Measurements from ENCODE around the gene SDC4. TPM values are rescaled to one million over a fixed set of nuclear protein-coding genes. Genes with fewer than 3 reads are reported as not detected.
A peak's percentile ranks its signal among the peaks of the same experiment; 100 is the strongest.

The SDC4 gene
- total and polyA plus RNA-seq, 2 experiments from 2014 or later, result 410 to 454 TPM

- no peak for DNase-seq
- Histone ChIP-seq H3K27ac (peak overlapping the region; percentile 99), H3K36me3 (ENCODE audit: low read depth) (peaks cover 45% of the 10 kb centered on the region; the same call in 1 of the 2 replicates), H3F3A (ENCODE audit: insufficient read depth) (peaks cover 92% of the 10 kb centered on the region), H3K4me1 (ENCODE audit: insufficient read depth) (peaks cover 88% of the 10 kb centered on the region), H3K27me3 (replicated peaks; ENCODE audit: insufficient read depth) (no peaks in the 10 kb centered on the region), H3K9me2 (ENCODE audit: insufficient read depth) (no peaks in the 10 kb centered on the region), H4K20me1 (ENCODE audit: insufficient read depth) (no peaks in the 10 kb centered on the region), H3K4me2 (ENCODE audit: unreplicated experiment) (no peak overlapping the region), H3K4me3 (no peak overlapping the region), H2AFZ (no peak overlapping the region), H3K9me3 (ENCODE audit: low read depth) (no peaks in the 10 kb centered on the region), H3K79me2 (ENCODE audit: insufficient read depth) (peaks cover 78% of the 10 kb centered on the region), H3K9ac (peak overlapping the region; percentile 81; the same call in 1 of the 2 replicates)
- in situ Hi-C loops (cut with MboI), result no loop called here
- TF ChIP-seq EZH2 (IDR thresholded peaks at IDR 0.05; ENCODE audit: insufficient read depth, poor library complexity, severe bottlenecking), result no peak
- no peak for TF ChIP-seq EZH2phosphoT487 (IDR thresholded peaks at IDR 0.05; ENCODE audit: insufficient read depth, low read depth)
- 89 to 100% methylated on average over 2 of the region's 2 CpGs for WGBS, 2 experiments (ENCODE audit: low coverage in 1 of 2, low lambda C conversion rate in 2 of 2, missing lambda C conversion rate in 2 of 2)
Observed at GRCh38 chr20:45339799-45340198, 8.4 kb downstream of the SDC4 start.

- peaks cover 91% of the 10 kb centered on the region for H3F3A ChIP-seq (ENCODE audit: insufficient read depth)
- peak overlapping the region; percentile 59 for H3K4me2 ChIP-seq (ENCODE audit: unreplicated experiment)
- whole genome bisulfite sequencing, 2 experiments (ENCODE audit: low coverage in 1 of 2, low lambda C conversion rate in 2 of 2, missing lambda C conversion rate in 2 of 2), result 98 to 100% methylated on average over 6 of the region's 6 CpGs
- in situ Hi-C loops (cut with MboI), result no loop called here
- H3K79me2 ChIP-seq (ENCODE audit: insufficient read depth), result peaks cover 78% of the 10 kb centered on the region
- H3K9ac ChIP-seq, result peak overlapping the region; percentile 81
- no peaks in the 10 kb centered on the region for H3K9me3 ChIP-seq (ENCODE audit: low read depth)
- no peak for TF ChIP-seq EZH2 (IDR thresholded peaks at IDR 0.05; ENCODE audit: insufficient read depth, poor library complexity, severe bottlenecking)
- TF ChIP-seq EZH2phosphoT487 (IDR thresholded peaks at IDR 0.05; ENCODE audit: insufficient read depth, low read depth), result no peak
- H3K27me3 ChIP-seq (replicated peaks; ENCODE audit: insufficient read depth), result no peaks in the 10 kb centered on the region
- H3K4me1 ChIP-seq (ENCODE audit: insufficient read depth), result peaks cover 84% of the 10 kb centered on the region
- no peak for DNase-seq
- H2AFZ ChIP-seq, result no peak overlapping the region
- peaks cover 46% of the 10 kb centered on the region for H3K36me3 ChIP-seq (ENCODE audit: low read depth)
- no peak overlapping the region for H3K4me3 ChIP-seq
- no peaks in the 10 kb centered on the region for H3K9me2 ChIP-seq (ENCODE audit: insufficient read depth)
- H3K27ac ChIP-seq, result peak overlapping the region; percentile 99
- H4K20me1 ChIP-seq (ENCODE audit: insufficient read depth), result no peaks in the 10 kb centered on the region
Observed at GRCh38 chr20:45339084-45339483, 9.1 kb downstream of the SDC4 start.

DNA sequence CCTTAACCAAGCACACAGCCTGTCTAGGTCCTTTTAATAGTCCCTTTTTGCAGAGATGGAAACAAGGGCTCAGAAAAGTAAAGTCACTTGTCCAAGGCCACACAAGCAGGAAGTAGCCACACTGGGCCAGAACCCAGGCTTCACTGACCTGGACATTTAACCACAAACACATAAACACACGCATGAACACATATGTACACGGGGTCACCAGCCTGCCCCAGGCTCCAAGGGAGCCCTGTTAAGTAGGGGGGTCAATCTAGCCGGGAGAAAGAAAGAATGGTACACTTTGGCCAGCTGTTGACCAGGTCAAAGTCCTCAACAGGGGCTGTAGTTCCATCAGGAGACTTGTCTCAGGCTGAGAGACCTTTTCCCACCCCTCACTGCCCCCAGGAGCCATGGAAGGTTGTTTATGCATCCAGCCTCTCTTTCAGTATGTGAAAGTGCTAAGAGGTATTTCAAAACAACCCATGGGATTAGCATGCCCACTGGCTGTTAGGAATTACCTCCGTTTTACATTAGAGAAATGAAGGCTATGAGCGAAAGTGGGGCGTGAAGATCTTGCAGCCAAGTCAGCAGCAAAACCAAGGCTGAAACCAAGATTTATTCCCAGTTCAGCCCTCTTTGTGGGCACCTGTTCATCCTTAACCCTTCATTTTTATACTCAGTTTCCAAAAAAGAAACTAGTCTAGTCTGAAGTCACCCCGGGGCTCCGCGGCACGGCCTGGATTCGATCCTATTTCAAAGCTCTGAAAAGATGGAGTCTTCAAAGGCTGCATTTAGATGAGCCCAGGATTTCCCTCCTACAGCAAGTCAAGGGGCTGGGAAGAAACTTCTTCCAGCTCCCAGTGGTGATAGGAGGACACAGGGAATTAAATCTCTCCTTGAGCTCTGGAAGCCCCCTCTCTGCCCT, 9.8 kb downstream of the SDC4 start:
- Histone ChIP-seq H3K4me1 (ENCODE audit: insufficient read depth) (peaks cover 77% of the 10 kb centered on the region), H4K20me1 (ENCODE audit: insufficient read depth) (no peaks in the 10 kb centered on the region), H3F3A (ENCODE audit: insufficient read depth) (peaks cover 89% of the 10 kb centered on the region), H2AFZ (no peak overlapping the region), H3K27ac (peak overlapping the region; percentile 99), H3K4me3 (0 out of 2 replicates have a peak overlapping the region, but pooled peaks have one; percentile 3), H3K9ac (peak overlapping the region; percentile 81), H3K36me3 (ENCODE audit: low read depth) (peaks cover 54% of the 10 kb centered on the region), H3K4me2 (ENCODE audit: unreplicated experiment) (peak overlapping the region; percentile 59), H3K79me2 (ENCODE audit: insufficient read depth) (peaks cover 78% of the 10 kb centered on the region), H3K27me3 (replicated peaks; ENCODE audit: insufficient read depth) (no peaks in the 10 kb centered on the region), H3K9me2 (ENCODE audit: insufficient read depth) (no peaks in the 10 kb centered on the region), H3K9me3 (ENCODE audit: low read depth) (no peaks in the 10 kb centered on the region)
- in situ Hi-C loops (cut with MboI), result no loop called here
- DNase-seq, result peak; percentile 54
- 75 to 77% methylated on average over 11 of the region's 11 CpGs for WGBS, 2 experiments (ENCODE audit: low coverage in 1 of 2, low lambda C conversion rate in 2 of 2, missing lambda C conversion rate in 2 of 2)
- TF ChIP-seq EZH2phosphoT487 (IDR thresholded peaks at IDR 0.05; ENCODE audit: insufficient read depth, low read depth) (no peak), EZH2 (IDR thresholded peaks at IDR 0.05; ENCODE audit: insufficient read depth, poor library complexity, severe bottlenecking) (no peak)

DNA sequence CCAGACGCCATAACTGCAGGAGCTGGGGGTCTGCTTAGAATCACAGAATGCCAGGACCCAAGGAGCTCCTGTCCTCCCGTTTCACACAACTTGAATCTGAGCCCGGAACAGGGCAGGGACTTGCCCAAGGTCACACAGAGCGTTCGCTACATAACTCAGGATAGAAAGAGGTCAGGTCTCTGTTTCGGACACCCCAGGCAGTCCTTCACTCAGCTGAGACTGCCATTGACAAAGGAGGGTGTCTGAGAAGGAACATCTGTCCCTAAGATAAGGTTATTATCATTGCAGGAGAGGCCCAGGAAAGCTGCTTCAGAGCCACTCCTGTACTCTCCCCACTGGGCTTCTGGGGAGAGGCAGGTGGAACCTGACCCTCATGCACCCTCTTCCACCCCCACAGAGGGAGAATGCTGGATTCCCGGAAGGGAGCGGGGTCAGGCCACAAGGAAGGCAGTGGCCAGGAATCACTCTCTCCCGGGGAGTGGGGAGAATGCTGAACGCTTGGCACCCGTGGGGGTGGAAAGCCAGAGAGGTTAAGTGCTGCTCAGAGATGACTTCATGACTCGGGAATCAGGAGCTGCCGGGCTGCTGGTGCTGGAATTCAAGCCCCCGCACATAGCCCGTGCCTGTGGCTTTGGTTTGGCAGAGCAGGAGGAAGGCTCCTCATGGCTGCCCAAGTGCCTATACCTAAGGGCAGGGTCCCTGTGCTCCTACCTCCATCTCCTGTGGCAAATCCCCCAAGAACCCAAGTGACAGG, 10.7 kb downstream of the SDC4 start:
- DNase-seq, result peak; percentile 97
- H3K4me1 ChIP-seq (ENCODE audit: insufficient read depth), result peaks cover 69% of the 10 kb centered on the region
- H3K9ac ChIP-seq, result peak overlapping the region; percentile 81
- no peaks in the 10 kb centered on the region for H3K9me2 ChIP-seq (ENCODE audit: insufficient read depth)
- in situ Hi-C loops (cut with MboI), result no loop called here
- H3F3A ChIP-seq (ENCODE audit: insufficient read depth), result peaks cover 89% of the 10 kb centered on the region
- no peaks in the 10 kb centered on the region for H3K9me3 ChIP-seq (ENCODE audit: low read depth)
- H3K27ac ChIP-seq, result peak overlapping the region; percentile 99
- no peaks in the 10 kb centered on the region for H4K20me1 ChIP-seq (ENCODE audit: insufficient read depth)
- peaks cover 78% of the 10 kb centered on the region for H3K79me2 ChIP-seq (ENCODE audit: insufficient read depth)
- H3K36me3 ChIP-seq (ENCODE audit: low read depth), result peaks cover 62% of the 10 kb centered on the region
- peak overlapping the region; percentile 59 for H3K4me2 ChIP-seq (ENCODE audit: unreplicated experiment)
- no peak overlapping the region for H2AFZ ChIP-seq
- H3K4me3 ChIP-seq, result 0 out of 2 replicates have a peak overlapping the region, but pooled peaks have one; percentile 3
- 27 to 32% methylated on average over 15 of the region's 15 CpGs for WGBS, 2 experiments (ENCODE audit: low coverage in 1 of 2, low lambda C conversion rate in 2 of 2, missing lambda C conversion rate in 2 of 2)
- 0 out of 2 replicates have a peak, but pooled peaks have one; percentile 37 for TF ChIP-seq EZH2phosphoT487 (IDR thresholded peaks at IDR 0.05; ENCODE audit: insufficient read depth, low read depth)
- TF ChIP-seq EZH2 (IDR thresholded peaks at IDR 0.05; ENCODE audit: insufficient read depth, poor library complexity, severe bottlenecking), result no peak
- no peaks in the 10 kb centered on the region for H3K27me3 ChIP-seq (replicated peaks; ENCODE audit: insufficient read depth)
